HEK293 (cell line): ENCODE results near the gene CAMK2B.

Experiments
- CTCF ChIA-PET: fragments of 350-600 bp; formaldehyde crosslinking; extraction: SDS; loops from one replicate; lab custom pipeline; 2021; ENCODE audit warnings: antibody characterized with exemption; lab: Yijun Ruan, JAX
- POLR2A ChIA-PET: fragments of 300-600 bp; formaldehyde crosslinking; extraction: SDS; loops from one replicate; lab custom pipeline; 2020; ENCODE audit warnings: antibody characterized with exemption, inconsistent platforms; lab: Yijun Ruan, JAX
- H3K27ac ChIP-seq: fragments of 200-500 bp; sonication (Bioruptor generic); 2 replicates; pipeline ENCODE4 v1.5.1; 2014; ENCODE audit warnings: low read depth, low read length, control low read depth, inconsistent platforms; ENCODE audit errors: extremely low read depth
- H3K36me3 ChIP-seq, 2 experiments: fragments of 200-500 bp in 1 of 2; sonication (Bioruptor generic) in 1 of 2; 1 replicate in 1 of 2; 2 replicates in 1 of 2; pipeline ENCODE4 v1.5.1; 2014 to 2017; ENCODE audit warnings: inconsistent platforms in 2 of 2, low read length in 2 of 2; ENCODE audit not compliant: control insufficient read depth in 2 of 2, insufficient read depth in 1 of 2
- H3K4me1 ChIP-seq: fragments of 200-500 bp; sonication (Bioruptor generic); 2 replicates; pipeline ENCODE4 v1.5.1; 2014; ENCODE audit warnings: mild to moderate bottlenecking, low read length, inconsistent platforms; ENCODE audit not compliant: control insufficient read depth, insufficient read depth
- H3K4me3 ChIP-seq: 2 replicates; pipeline ENCODE4 v1.5.1; 2011; ENCODE audit warnings: low read depth, mild to moderate bottlenecking, control low read depth, low read length, moderate library complexity
- H3K9me3 ChIP-seq: fragments of 200-500 bp; sonication (Bioruptor generic); 2 replicates; pipeline ENCODE4 v1.5.1; 2014; ENCODE audit warnings: low read depth, low read length, inconsistent platforms; ENCODE audit not compliant: control insufficient read depth, insufficient read depth
- EGR2 ChIP-seq: fragments of 450-650 bp; formaldehyde crosslinking; IDR thresholded peaks from 2 replicates; pipeline ENCODE4 v1.5.1; 2016; ENCODE audit warnings: low read depth, missing biosample characterization, missing genetic modification characterization
- ZFHX2 ChIP-seq: fragments of 450-650 bp; formaldehyde crosslinking; conservative IDR thresholded peaks from 2 replicates; pipeline ENCODE4 v1.5.1; 2016; ENCODE audit warnings: missing biosample characterization, missing genetic modification characterization
- ZFP3 ChIP-seq: fragments of 450-650 bp; formaldehyde crosslinking; IDR thresholded peaks from 2 replicates; pipeline ENCODE4 v1.5.1; 2016; ENCODE audit warnings: low read depth, missing biosample characterization, missing genetic modification characterization
- ZIC2 ChIP-seq: fragments of 450-650 bp; formaldehyde crosslinking; IDR thresholded peaks from 2 replicates; pipeline ENCODE4 v1.5.1; 2016; ENCODE audit warnings: missing biosample characterization, missing genetic modification characterization
- ZNF155 ChIP-seq: fragments of 450-650 bp; formaldehyde crosslinking; IDR thresholded peaks from 2 replicates; pipeline ENCODE4 v1.5.1; 2016; ENCODE audit warnings: missing biosample characterization, missing genetic modification characterization
- ZNF600 ChIP-seq: fragments of 450-650 bp; formaldehyde crosslinking; IDR thresholded peaks from 2 replicates; pipeline ENCODE4 v1.5.1; 2016; ENCODE audit warnings: missing biosample characterization, missing genetic modification characterization
- ZNF626 ChIP-seq: fragments of 450-650 bp; sonication (Bioruptor Pico); formaldehyde crosslinking; IDR thresholded peaks from 2 replicates; pipeline ENCODE4 v1.5.1; 2018; ENCODE audit warnings: missing biosample characterization, missing genetic modification characterization, inconsistent platforms
- TF ChIP-seq, protein P1 (sequence below): fragments of 450-650 bp; formaldehyde crosslinking; conservative IDR thresholded peaks from 2 replicates; pipeline ENCODE4 v1.5.1; 2016; ENCODE audit warnings: low read depth, missing biosample characterization, missing genetic modification characterization
- TF ChIP-seq, protein P2 (sequence below): fragments of 450-650 bp; formaldehyde crosslinking; IDR thresholded peaks from 2 replicates; pipeline ENCODE4 v1.5.1; 2016; ENCODE audit warnings: missing biosample characterization, missing genetic modification characterization, borderline replicate concordance

The CAMK2B gene

DNA sequence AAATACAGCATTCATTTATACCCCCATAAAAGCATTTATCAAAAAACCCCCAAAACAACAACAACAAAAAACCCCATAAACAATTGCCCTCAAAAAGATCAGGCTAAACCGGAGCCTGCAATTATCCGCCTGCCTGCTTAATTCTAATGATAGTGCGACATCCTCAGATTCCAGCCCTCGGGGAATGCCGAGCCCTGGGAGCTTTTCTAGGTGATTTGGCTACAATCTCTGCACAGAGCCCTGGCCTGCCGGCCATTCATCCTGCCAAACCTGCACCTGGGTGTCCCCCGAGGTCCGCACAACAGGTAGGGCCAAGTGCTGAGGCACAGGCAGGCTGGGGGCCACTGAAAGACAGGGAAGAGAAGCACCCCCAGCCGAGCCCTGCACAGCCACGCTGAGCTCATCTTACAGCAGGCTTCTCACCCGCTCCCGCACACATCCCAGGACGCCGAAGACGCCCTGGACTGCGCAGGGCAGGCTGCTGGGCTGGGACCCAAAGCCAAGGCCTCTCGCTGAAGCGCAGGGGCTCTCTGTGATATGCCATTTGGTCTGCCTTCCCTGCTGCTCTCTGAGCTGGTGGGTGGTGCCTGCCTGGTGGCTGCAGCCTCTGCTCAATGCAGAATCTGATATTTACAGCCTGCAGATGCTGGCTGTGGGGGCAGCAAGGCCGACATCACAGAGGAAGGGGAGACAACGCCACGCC, 57.5 kb downstream of the CAMK2B start:
- no peak overlapping the region for H3K4me3 ChIP-seq
- CTCF ChIA-PET: interaction anchor here (1.1 kb wide), 1 partner anchor 27 kb away, joined by 7 read pairs; no protein-coding TSS in a partner anchor
- H3K9me3 ChIP-seq: no peaks in the 10 kb centered on the region
- no peak for TF ChIP-seq ZNF155 (tag by site-specific recombination)
- TF ChIP-seq EGR2 (tag by site-specific recombination): 0 out of 2 replicates have a peak, but pooled peaks have one; percentile 8
- peak; percentile 81 for TF ChIP-seq ZIC2 (tag by site-specific recombination)
- no peak overlapping the region for H3K27ac ChIP-seq
- H3K36me3 ChIP-seq: no peaks in the 10 kb centered on the region
- POLR2A ChIA-PET: no interaction called here
- H3K4me1 ChIP-seq: no peaks in the 10 kb centered on the region

DNA sequence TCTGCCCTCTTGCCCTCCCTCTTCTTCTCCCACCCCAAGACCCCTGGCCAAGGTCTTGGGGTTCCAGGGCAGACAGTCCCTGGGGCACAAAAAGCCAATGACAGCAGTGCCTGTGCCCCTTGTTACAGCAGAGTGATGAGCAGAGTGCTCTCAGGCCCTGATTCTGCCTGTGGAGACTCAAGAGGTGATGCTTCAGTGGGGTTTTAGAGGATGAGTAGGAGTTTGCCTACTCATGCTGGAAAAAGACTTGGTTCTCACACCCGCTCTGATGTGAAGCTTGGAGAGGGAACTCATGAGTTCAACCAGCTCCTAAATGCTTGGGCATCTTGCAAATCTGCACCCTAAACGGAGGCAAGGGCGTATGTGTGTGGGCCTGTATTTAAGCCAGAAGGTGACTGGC, 58.2 kb downstream of the CAMK2B start:
- Histone ChIP-seq H3K27ac (no peak overlapping the region), H3K36me3 (no peaks in the 10 kb centered on the region), H3K4me1 (no peaks in the 10 kb centered on the region), H3K9me3 (no peaks in the 10 kb centered on the region), H3K4me3 (no peak overlapping the region)
- peak; percentile 65 for TF ChIP-seq ZFP3 (tag by site-specific recombination)
- no peak for TF ChIP-seq ZNF600 (tag by site-specific recombination)
- peak; percentile 48 for TF ChIP-seq ZFHX2 (tag by site-specific recombination)
- TF ChIP-seq ZNF626 (tag by site-specific recombination): no peak
- TF ChIP-seq, protein P1, sequence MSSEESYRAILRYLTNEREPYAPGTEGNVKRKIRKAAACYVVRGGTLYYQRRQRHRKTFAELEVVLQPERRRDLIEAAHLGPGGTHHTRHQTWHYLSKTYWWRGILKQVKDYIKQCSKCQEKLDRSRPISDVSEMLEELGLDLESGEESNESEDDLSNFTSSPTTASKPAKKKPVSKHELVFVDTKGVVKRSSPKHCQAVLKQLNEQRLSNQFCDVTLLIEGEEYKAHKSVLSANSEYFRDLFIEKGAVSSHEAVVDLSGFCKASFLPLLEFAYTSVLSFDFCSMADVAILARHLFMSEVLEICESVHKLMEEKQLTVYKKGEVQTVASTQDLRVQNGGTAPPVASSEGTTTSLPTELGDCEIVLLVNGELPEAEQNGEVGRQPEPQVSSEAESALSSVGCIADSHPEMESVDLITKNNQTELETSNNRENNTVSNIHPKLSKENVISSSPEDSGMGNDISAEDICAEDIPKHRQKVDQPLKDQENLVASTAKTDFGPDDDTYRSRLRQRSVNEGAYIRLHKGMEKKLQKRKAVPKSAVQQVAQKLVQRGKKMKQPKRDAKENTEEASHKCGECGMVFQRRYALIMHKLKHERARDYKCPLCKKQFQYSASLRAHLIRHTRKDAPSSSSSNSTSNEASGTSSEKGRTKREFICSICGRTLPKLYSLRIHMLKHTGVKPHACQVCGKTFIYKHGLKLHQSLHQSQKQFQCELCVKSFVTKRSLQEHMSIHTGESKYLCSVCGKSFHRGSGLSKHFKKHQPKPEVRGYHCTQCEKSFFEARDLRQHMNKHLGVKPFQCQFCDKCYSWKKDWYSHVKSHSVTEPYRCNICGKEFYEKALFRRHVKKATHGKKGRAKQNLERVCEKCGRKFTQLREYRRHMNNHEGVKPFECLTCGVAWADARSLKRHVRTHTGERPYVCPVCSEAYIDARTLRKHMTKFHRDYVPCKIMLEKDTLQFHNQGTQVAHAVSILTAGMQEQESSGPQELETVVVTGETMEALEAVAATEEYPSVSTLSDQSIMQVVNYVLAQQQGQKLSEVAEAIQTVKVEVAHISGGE (tag by site-specific recombination): no peak
- TF ChIP-seq EGR2 (tag by site-specific recombination): peak; percentile 38; the same call in 1 of the 2 replicates
- CTCF ChIA-PET: interaction anchor here (0.6 kb wide), 1 partner anchor 869 kb away, joined by 8 read pairs; no protein-coding TSS in a partner anchor
- POLR2A ChIA-PET: no interaction called here

DNA sequence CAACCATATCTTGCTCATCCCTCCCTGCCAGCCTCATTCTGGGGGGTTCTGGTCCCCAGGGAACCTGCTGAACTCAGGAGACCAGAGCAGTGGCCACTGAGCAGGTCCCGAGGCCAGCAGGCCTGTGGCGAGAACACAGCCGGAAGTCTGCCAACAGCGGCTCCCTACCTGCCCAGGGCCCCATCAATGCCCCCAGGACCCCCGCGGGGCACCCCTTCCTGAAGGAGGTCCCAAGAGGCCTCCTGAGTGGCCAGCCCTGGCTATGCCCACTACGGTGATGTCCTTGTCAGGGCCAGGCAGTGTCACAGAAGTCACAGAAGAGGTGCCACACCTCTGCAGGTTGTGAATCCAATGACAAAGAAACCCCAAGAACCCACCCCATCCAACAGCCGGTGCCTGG, 58.9 kb downstream of the CAMK2B start:
- no peaks in the 10 kb centered on the region for H3K4me1 ChIP-seq
- ChIA-PET CTCF (no interaction called here), POLR2A (no interaction called here)
- H3K27ac ChIP-seq: no peak overlapping the region
- no peak overlapping the region for H3K4me3 ChIP-seq
- no peaks in the 10 kb centered on the region for H3K36me3 ChIP-seq
- no peaks in the 10 kb centered on the region for H3K9me3 ChIP-seq
- TF ChIP-seq ZIC2 (tag by site-specific recombination): peak; percentile 22; the same call in 1 of the 2 replicates
- TF ChIP-seq, protein P2, sequence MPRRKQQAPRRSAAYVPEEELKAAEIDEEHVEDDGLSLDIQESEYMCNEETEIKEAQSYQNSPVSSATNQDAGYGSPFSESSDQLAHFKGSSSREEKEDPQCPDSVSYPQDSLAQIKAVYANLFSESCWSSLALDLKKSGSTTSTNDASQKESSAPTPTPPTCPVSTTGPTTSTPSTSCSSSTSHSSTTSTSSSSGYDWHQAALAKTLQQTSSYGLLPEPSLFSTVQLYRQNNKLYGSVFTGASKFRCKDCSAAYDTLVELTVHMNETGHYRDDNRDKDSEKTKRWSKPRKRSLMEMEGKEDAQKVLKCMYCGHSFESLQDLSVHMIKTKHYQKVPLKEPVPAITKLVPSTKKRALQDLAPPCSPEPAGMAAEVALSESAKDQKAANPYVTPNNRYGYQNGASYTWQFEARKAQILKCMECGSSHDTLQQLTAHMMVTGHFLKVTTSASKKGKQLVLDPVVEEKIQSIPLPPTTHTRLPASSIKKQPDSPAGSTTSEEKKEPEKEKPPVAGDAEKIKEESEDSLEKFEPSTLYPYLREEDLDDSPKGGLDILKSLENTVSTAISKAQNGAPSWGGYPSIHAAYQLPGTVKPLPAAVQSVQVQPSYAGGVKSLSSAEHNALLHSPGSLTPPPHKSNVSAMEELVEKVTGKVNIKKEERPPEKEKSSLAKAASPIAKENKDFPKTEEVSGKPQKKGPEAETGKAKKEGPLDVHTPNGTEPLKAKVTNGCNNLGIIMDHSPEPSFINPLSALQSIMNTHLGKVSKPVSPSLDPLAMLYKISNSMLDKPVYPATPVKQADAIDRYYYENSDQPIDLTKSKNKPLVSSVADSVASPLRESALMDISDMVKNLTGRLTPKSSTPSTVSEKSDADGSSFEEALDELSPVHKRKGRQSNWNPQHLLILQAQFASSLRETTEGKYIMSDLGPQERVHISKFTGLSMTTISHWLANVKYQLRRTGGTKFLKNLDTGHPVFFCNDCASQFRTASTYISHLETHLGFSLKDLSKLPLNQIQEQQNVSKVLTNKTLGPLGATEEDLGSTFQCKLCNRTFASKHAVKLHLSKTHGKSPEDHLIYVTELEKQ (tag by site-specific recombination): no peak
